Gastroesophageal sphincter (tissue), 4 donors: Measurements from ENCODE around the gene RDH16. TPM values are rescaled to one million over a fixed set of nuclear protein-coding genes. Genes with fewer than 3 reads are reported as not detected.

Experiments
- ATAC-seq: fragments of 150-250 bp; one replicate; pipeline ENCODE4 v1.9.1; 2016; ENCODE audit warnings: mild to moderate bottlenecking, moderate library complexity
- H3K27ac ChIP-seq, 4 donors: fragments of 200-600 bp; sonication (generic) in 3 of 4; 1 replicate in 3 of 4; 2 replicates in 1 of 4; pipeline ENCODE4 v1.5.1; 2016 to 2019
- H3K27me3 ChIP-seq: fragments of 200-600 bp; sonication (generic); one replicate; pipeline ENCODE4 v1.5.1; 2019
- H3K36me3 ChIP-seq, 2 donors: fragments of 200-600 bp; sonication (generic); one replicate each; pipeline ENCODE4 v1.5.1; 2019; ENCODE audit warnings: control low read depth in 1 of 2
- H3K4me1 ChIP-seq, 3 donors: fragments of 200-600 bp; sonication (generic); 1 replicate in 2 of 3; 2 replicates in 1 of 3; pipeline ENCODE4 v1.5.1; 2016 to 2019; ENCODE audit warnings: control low read depth in 2 of 3
- H3K4me3 ChIP-seq, 2 donors: fragments of 200-600 bp; sonication (generic); one replicate each; pipeline ENCODE4 v1.5.1; 2019; ENCODE audit warnings: mild to moderate bottlenecking in 1 of 2, moderate library complexity in 1 of 2
- H3K9me3 ChIP-seq, 3 donors: fragments of 200-600 bp; sonication (generic); one replicate each; pipeline ENCODE4 v1.5.1; 2017 to 2019; ENCODE audit warnings: control low read depth in 2 of 3
- CTCF ChIP-seq, 4 experiments: fragments of 200-600 bp in 2 of 4; fragments of 450-650 bp in 2 of 4; sonication (generic) in 1 of 4; IDR thresholded peaks; one replicate each; pipeline ENCODE4 v1.5.1; 2017 to 2019; ENCODE audit warnings: antibody characterized with exemption in 4 of 4, mild to moderate bottlenecking in 2 of 4, moderate library complexity in 2 of 4
- EP300 ChIP-seq: sonication (generic); formaldehyde crosslinking; IDR thresholded peaks from one replicate; pipeline ENCODE4 v1.6.1; 2017; ENCODE audit warnings: antibody characterized with exemption, mild to moderate bottlenecking
- POLR2A ChIP-seq, 2 donors: fragments of 450-650 bp; IDR thresholded peaks; one replicate each; pipeline ENCODE4 v1.6.1; 2017; ENCODE audit warnings: antibody characterized with exemption in 2 of 2, mild to moderate bottlenecking in 2 of 2, moderate library complexity in 1 of 2
- POLR2AphosphoS5 ChIP-seq: sonication (generic); formaldehyde crosslinking; IDR thresholded peaks from one replicate; pipeline ENCODE4 v1.6.1; 2017; ENCODE audit warnings: antibody characterized with exemption
- WGBS, 2 donors: methylation state at CpG; one replicate each; pipeline ENCODE4 v1.1.5; 2018; ENCODE audit warnings: low coverage in 1 of 2; 5-methylcytosine and 5-hydroxymethylcytosine counted together
- total RNA-seq, 4 donors: library from RNA; depleted of rRNA; stranded (reverse); fragments of >200 nt; gene quantifications; one replicate each; pipeline ENCODE4 v1.1.0, GENCODE V29; 2016

The RDH16 gene
- total RNA-seq, 4 donors from 2014 or later = 0.22 to 0.81 (median 0.27) TPM; not detected in 1

- peaks cover 0 to 16% (median 0%) of the 10 kb centered on the region in 3 donors for H3K9me3 ChIP-seq
- no peak for ATAC-seq
- H3K27me3 ChIP-seq = no peaks in the 10 kb centered on the region
- H3K4me1 ChIP-seq = no peaks in the 10 kb centered on the region
- H3K36me3 ChIP-seq = peaks cover 0 to 13% of the 10 kb centered on the region in 2 donors
- WGBS, 2 donors = 84% methylated on average over 4 of the region's 6 CpGs; no CpG with 5 or more reads in 1 of the 2 donors
- no peak overlapping the region for H3K27ac ChIP-seq
- H3K4me3 ChIP-seq = no peak overlapping the region
- TF ChIP-seq POLR2AphosphoS5 = no peak
- TF ChIP-seq POLR2A (IDR thresholded peaks at IDR 0.05) = no peak
- no peak for TF ChIP-seq EP300
- no peak for TF ChIP-seq CTCF (IDR thresholded peaks at IDR 0.05)
Measured at GRCh38 chr12:56954057-56954957, 3.1 kb downstream of the RDH16 start.

- WGBS, 2 donors = 29% methylated on average over 1 of the region's 1 CpG; no CpG with 5 or more reads in 1 of the 2 donors
- ATAC-seq = no peak
- Histone ChIP-seq H3K9me3 (peaks cover 0 to 6% (median 0%) of the 10 kb centered on the region in 3 donors), H3K27ac (no peak overlapping the region), H3K36me3 (peaks cover 0 to 13% of the 10 kb centered on the region in 2 donors), H3K4me1 (no peaks in the 10 kb centered on the region), H3K4me3 (no peak overlapping the region), H3K27me3 (no peaks in the 10 kb centered on the region)
- no peak for TF ChIP-seq CTCF (IDR thresholded peaks at IDR 0.05)
- TF ChIP-seq POLR2AphosphoS5 = no peak
- TF ChIP-seq POLR2A (IDR thresholded peaks at IDR 0.05) = no peak
- no peak for TF ChIP-seq EP300
Measured at GRCh38 chr12:56953314-56953713, 4.1 kb downstream of the RDH16 start.

- no peaks in the 10 kb centered on the region for H3K9me3 ChIP-seq
- 91 to 100% methylated on average over 1 to 6 of the region's 11 CpGs for WGBS, 2 donors
- TF ChIP-seq POLR2A (IDR thresholded peaks at IDR 0.05) (no peak), POLR2AphosphoS5 (no peak), CTCF (IDR thresholded peaks at IDR 0.05) (no peak), EP300 (no peak)
- H3K27me3 ChIP-seq = no peaks in the 10 kb centered on the region
- no peak for ATAC-seq
- no peaks in the 10 kb centered on the region for H3K4me1 ChIP-seq
- no peak overlapping the region for H3K4me3 ChIP-seq
- H3K36me3 ChIP-seq = peaks cover 0 to 13% of the 10 kb centered on the region in 2 donors
- H3K27ac ChIP-seq = no peak overlapping the region
Measured at GRCh38 chr12:56951582-56952339, 5.6 kb downstream of the RDH16 start.

- H3K27ac ChIP-seq = no peak overlapping the region
- no peak for TF ChIP-seq POLR2A (IDR thresholded peaks at IDR 0.05)
- no peak for TF ChIP-seq POLR2AphosphoS5
- no peak for TF ChIP-seq EP300
- no peak for TF ChIP-seq CTCF (IDR thresholded peaks at IDR 0.05)
- 80% methylated on average over 1 of the region's 2 CpGs; no CpG with 5 or more reads in 1 of the 2 donors for WGBS, 2 donors
- no peaks in the 10 kb centered on the region for H3K27me3 ChIP-seq
- no peak for ATAC-seq
- H3K4me1 ChIP-seq = no peaks in the 10 kb centered on the region
- H3K4me3 ChIP-seq = no peak overlapping the region
- H3K9me3 ChIP-seq = no peaks in the 10 kb centered on the region
- H3K36me3 ChIP-seq = peaks cover 0 to 13% of the 10 kb centered on the region in 2 donors
Measured at GRCh38 chr12:56948881-56949280, 8.5 kb downstream of the RDH16 start.
